ENCODE measurements around the gene TMEM151B.

DNA sequence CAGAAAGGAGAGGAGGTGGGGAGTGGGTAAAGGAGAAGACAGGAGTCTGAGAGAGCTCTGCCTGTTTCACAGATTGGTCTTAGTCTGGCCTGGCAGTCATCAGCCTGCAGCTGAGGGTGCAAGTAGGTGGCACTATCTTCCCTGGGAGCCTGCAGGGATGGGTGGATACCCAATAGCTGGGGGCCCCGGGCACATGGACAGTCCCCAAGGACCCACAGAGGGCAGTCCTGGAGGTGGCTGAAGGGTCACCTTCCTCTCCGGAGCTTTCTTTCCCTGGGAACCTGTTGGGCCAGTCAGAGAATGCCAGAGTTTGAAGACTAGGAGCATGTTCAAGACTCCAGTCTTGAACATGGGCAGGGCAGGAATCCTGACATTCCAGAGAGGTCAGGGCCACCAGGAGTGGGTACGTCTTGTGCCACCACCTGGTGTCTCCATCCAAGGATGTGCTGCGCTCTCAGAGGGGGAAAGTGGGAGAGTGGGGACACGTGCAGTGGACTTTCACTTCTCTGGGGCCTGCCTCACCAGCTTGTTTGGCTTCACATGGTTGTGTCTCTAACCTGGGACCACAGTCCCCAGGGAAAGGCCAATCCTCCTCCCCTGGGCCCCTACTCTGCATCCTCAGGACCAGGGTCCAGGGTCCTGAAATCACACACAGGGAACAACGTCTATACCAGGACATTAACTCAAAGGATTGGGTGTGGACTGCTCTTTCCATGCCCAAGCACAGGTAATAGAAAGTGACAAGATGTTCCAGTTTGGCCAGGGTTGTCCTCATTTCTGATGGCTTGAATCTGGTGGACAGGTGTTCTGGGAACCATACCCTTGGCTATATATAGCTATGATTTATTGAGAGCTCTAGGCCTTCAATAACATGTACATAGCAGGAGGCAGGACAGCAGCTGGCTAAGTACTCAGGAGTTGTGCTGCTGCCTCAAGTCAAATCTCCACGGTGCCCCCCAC, 24.9 kb downstream of the TMEM151B start:
- TF ChIP-seq, protein P1, sequence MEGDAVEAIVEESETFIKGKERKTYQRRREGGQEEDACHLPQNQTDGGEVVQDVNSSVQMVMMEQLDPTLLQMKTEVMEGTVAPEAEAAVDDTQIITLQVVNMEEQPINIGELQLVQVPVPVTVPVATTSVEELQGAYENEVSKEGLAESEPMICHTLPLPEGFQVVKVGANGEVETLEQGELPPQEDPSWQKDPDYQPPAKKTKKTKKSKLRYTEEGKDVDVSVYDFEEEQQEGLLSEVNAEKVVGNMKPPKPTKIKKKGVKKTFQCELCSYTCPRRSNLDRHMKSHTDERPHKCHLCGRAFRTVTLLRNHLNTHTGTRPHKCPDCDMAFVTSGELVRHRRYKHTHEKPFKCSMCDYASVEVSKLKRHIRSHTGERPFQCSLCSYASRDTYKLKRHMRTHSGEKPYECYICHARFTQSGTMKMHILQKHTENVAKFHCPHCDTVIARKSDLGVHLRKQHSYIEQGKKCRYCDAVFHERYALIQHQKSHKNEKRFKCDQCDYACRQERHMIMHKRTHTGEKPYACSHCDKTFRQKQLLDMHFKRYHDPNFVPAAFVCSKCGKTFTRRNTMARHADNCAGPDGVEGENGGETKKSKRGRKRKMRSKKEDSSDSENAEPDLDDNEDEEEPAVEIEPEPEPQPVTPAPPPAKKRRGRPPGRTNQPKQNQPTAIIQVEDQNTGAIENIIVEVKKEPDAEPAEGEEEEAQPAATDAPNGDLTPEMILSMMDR (IDR thresholded peaks at IDR 0.05), result no peak
- TF ChIP-seq POLR2A (IDR thresholded peaks at IDR 0.05) (no peak), POLR2AphosphoS5 (IDR thresholded peaks at IDR 0.05) (no peak)
